Caki2 (cell line): ENCODE results near the gene NINL. TPM values are rescaled to one million over a fixed set of nuclear protein-coding genes. Genes with fewer than 3 reads are reported as not detected.
"Not testable (repeated sequence)": the region's sequence is repeated elsewhere in the genome, so short reads cannot be mapped to it uniquely, and the experiment has no call there.

Experiments used
- DNase-seq: peaks from one replicate; pipeline ENCODE4 v3.0.0-alpha.2; 2015; ENCODE audit warnings: low read depth
- in situ Hi-C: cut with HindIII; loops from 2 replicates; pipeline ENCODE4 v1.10.0; 2016; ENCODE audit warnings: low sequenced_read_pairs, low pct_unique_long_range_greater_than_20kb, mixed read lengths
- total RNA-seq: library from RNA; depleted of rRNA; stranded (reverse); fragments of >200 nt; shearing (Covaris generic); gene quantifications from 2 replicates; pipeline ENCODE4 v1.2.3, GENCODE V29; 2014; ENCODE audit warnings: low replicate concordance

Gene NINL
- total RNA-seq, 1 experiment from 2014 or later: 9.2 TPM

DNA sequence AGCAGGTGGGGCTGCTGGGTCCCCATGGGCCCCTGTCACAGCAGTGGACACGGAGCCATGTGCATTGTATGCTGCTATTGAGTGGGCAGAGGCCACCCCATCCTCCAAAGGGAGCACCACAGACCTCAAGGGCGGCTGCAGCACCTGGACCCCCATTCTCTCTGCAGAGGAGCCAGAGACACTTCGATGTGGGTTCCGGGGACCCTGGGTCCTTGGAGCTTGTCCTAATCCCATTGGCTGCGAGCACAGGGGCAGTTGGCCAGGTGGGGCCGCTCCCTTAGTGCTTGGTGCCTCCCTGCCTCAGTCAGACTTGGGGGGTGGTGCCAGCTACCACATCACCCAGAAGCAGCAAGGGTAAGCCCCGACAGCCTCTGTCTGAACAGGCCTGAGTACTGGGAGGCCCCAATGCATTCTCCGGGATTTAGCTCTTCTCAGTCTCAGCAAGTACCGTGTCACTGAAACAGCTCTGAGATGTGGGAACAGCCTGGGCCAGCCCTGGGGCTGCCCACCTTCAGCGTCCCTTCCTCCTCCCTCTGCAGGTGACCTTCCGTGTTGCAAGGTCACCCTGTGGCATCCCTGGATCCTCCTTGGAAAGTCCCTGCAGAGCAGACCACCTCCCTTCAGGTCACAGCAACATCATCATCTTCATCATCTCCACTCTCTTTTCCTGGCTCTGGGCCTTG is 104.0 kb downstream of the NINL start:
- in situ Hi-C loops: no loop called here
- DNase-seq: no peak

GRCh38 chr20:25480797-25481196 is 104.5 kb downstream of the NINL start:
- in situ Hi-C loops: no loop called here
- no peak for DNase-seq

GRCh38 chr20:25480156-25480555 is 105.2 kb downstream of the NINL start:
- in situ Hi-C loops: no loop called here
- DNase-seq: no peak

- in situ Hi-C loops: no loop called here
Measured at GRCh38 chr20:25479638-25480037, 105.7 kb downstream of the NINL start.

GRCh38 chr20:25478889-25479568 is 106.3 kb downstream of the NINL start:
- in situ Hi-C loops: no loop called here
- no peak for DNase-seq

More at GRCh38 chr20:25479638-25480037, 105.7 kb downstream of the NINL start:
- no peak for DNase-seq

DNA sequence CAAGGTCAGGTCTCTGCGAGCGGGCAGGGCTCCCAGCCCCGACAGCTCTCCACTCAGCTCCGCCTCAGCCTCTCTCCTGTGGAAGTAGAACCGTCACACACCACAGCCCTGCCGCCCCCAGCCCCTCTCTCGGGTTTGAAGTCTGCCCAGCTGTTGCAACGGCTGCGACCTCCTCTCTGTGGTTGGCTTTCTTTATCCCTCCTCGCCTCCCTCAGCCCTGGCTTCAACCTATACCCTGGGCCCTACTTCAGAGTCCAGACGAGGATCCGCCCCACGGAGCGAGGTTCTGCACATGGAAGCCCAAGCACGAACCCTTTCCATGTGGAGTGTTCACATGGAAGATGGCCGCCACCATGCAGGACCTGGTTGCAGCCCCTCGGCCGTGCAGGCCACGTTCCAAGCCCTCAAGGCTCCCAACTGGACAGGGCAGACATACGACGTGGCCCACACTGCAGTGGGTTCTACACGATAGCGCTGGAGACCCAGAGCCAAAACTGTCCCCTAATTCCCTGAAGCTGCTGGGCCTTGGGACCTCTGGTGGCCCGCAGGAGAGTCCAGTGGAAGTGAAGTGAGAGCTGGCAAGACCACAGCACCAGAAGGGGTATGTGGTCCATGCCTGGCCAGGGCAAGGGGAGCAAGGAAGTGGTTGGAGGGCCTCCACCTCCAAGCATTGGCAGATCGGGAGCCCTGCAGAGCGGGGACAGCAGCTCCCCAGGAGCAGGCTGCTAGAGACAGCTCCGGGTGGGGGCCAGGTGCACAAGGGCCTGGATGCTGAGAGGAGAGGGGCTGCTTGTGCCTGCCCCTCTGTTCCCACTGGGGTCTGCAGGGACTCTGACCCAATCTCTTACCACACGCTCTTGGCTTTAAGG is 108.1 kb downstream of the NINL start:
- no peak for DNase-seq
- in situ Hi-C loops: no loop called here

GRCh38 chr20:25476106-25477013 is 109.0 kb downstream of the NINL start:
- in situ Hi-C loops: no loop called here
- no peak for DNase-seq

GRCh38 chr20:25473297-25473696 is 112.0 kb downstream of the NINL start:
- DNase-seq, in situ Hi-C loops: not testable (repeated sequence)

GRCh38 chr20:25471020-25471419 is 114.3 kb downstream of the NINL start:
- in situ Hi-C loops: no loop called here
- no peak for DNase-seq

- in situ Hi-C loops: no loop called here
- no peak for DNase-seq
Measured at GRCh38 chr20:25470045-25470444, 115.3 kb downstream of the NINL start.

DNA sequence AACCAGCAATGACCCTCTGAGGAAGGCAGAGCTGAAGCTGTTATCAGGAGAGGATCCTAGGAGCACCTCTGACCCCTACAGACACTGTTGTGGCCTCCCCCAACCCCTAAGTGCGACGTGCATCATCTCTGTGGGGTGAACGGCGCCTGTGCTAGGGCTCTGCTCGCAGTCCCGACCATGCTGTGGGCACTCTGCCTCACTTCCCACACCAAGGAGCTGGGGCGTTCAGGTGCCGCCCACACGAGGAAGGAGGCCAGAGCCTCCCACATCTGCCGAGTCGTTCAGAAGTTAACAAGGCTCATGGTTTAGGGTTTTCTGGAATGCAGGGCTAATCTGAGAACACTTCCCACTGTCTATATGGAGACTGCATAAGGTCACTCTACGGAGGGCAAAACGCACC is 115.8 kb downstream of the NINL start:
- DNase-seq: no peak
- in situ Hi-C loops: no loop called here

GRCh38 chr20:25468126-25469075 is 116.9 kb downstream of the NINL start:
- no peak for DNase-seq
- in situ Hi-C loops: no loop called here

GRCh38 chr20:25467441-25467840 is 117.9 kb downstream of the NINL start:
- in situ Hi-C loops: no loop called here
- no peak for DNase-seq

DNA sequence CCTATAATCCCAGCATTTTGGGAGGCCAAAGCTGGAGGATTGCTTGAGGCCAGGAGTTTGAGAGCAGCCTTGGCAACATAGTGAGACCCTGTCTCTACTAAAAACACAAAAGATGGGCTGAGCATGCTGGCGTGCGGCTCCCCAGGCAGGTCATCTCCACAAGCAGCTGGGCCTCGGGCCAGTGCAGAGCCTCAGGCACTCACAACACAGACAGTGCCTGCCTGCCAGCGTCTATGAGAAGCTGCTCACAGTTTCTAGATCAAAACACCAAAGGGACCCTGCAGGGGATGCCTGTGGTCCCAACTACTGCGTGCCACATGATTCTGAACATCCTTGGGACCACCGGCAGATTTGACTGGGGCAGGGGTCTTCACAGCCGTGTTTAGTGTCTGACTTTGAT is 118.5 kb downstream of the NINL start:
- DNase-seq: no peak
- in situ Hi-C loops: no loop called here

GRCh38 chr20:25465243-25466135 is 119.8 kb downstream of the NINL start:
- DNase-seq: no peak
- in situ Hi-C loops: no loop called here

GRCh38 chr20:25464501-25465242 is 120.7 kb downstream of the NINL start:
- in situ Hi-C loops: no loop called here

More at GRCh38 chr20:25464501-25465242, 120.7 kb downstream of the NINL start:
- DNase-seq: no peak
